HCT116 (cell line): ENCODE results near the gene PLA1A. TPM values are rescaled to one million over a fixed set of nuclear protein-coding genes. Genes with fewer than 3 reads are reported as not detected.

ENCODE experiments used
- ATAC-seq: fragments of 200-7000 bp; cut with Tn5 transposase; 2 replicates; pipeline ENCODE4 v1.9.1; 2020; ENCODE audit warnings: mild to moderate bottlenecking, moderate library complexity
- BruUV-seq: library from RNA; stranded (reverse); fragments of 400-500 nt; replicated peaks from 2 replicates; lab custom pipeline; 2021; lab: Mats Ljungman, UMichigan
- CTCF ChIA-PET: fragments of 300-600 bp; sonication (Branson Sonifier 250); formaldehyde crosslinking; loops from one replicate; lab custom pipeline; 2021; ENCODE audit warnings: antibody characterized with exemption; lab: Charles Lee
- POLR2A ChIA-PET: fragments of 300-600, 350-600 bp; sonication (Branson Sonifier 250); formaldehyde crosslinking; loops from one replicate; lab custom pipeline; 2021; ENCODE audit warnings: antibody characterized with exemption; lab: Charles Lee
- RAD21 ChIA-PET, 2 experiments: fragments of 300-600 bp; sonication (Branson Sonifier 250); formaldehyde crosslinking; loops; one replicate each; lab custom pipeline; 2023; ENCODE audit warnings: low total read pairs in 2 of 2; ENCODE audit not compliant: uncharacterized antibody in 2 of 2, unreplicated experiment in 2 of 2, low non-redundant PET in 1 of 2; lab: Charles Lee
- DNase-seq: peaks from one replicate; pipeline ENCODE4 v3.0.0-alpha.2; 2010; ENCODE audit warnings: low read depth, low spot score
- H2AFZ ChIP-seq: fragments of 200-600 bp; shearing (Covaris generic), sonication (generic); 2 replicates; pipeline ENCODE4 v1.6.1; 2017; ENCODE audit warnings: low read depth, mixed run types, mixed read lengths, antibody characterized with exemption, low read length; ENCODE audit not compliant: poor library complexity, severe bottlenecking
- H3K27ac ChIP-seq: 2 replicates; pipeline ENCODE4 v1.5.1; 2012; ENCODE audit warnings: low read depth, low read length
- H3K27me3 ChIP-seq: fragments of 200-600 bp; sonication (generic); 2 replicates; pipeline ENCODE4 v1.6.1; 2016; ENCODE audit warnings: mixed run types, low read length, mixed read lengths; ENCODE audit not compliant: insufficient read depth
- H3K36me3 ChIP-seq, 2 experiments: fragments of 200-500 bp in 1 of 2; fragments of 200-600 bp in 1 of 2; sonication (Bioruptor generic) in 1 of 2; sonication (generic) in 1 of 2; 2 replicates each; pipeline versions ENCODE4 v1.5.1 to v1.6.1; 2014 to 2016; ENCODE audit warnings: low read length in 2 of 2, inconsistent platforms in 1 of 2, mixed read lengths in 1 of 2, mixed run types in 1 of 2; ENCODE audit not compliant: insufficient read depth in 2 of 2, control insufficient read depth in 1 of 2
- H3K4me1 ChIP-seq, 2 experiments: fragments of 200-600 bp in 1 of 2; sonication (generic) in 1 of 2; 2 replicates each; pipeline versions ENCODE4 v1.5.1 to v1.6.1; 2012 to 2017; ENCODE audit warnings: low read length in 2 of 2, inconsistent platforms in 1 of 2, mild to moderate bottlenecking in 1 of 2, mixed read lengths in 1 of 2, mixed run types in 1 of 2, moderate library complexity in 1 of 2; ENCODE audit not compliant: insufficient read depth in 2 of 2, control insufficient read depth in 1 of 2
- H3K4me2 ChIP-seq: fragments of 200-600 bp; sonication (generic); 2 replicates; pipeline ENCODE4 v1.6.1; 2017; ENCODE audit warnings: mixed run types, low read length, mixed read lengths
- H3K4me3 ChIP-seq, 2 experiments: fragments of 200-600 bp in 1 of 2; sonication (generic) in 1 of 2; replicated peaks in 1 of 2; 2 replicates each; pipeline ENCODE4 v1.5.1; 2011 to 2016; ENCODE audit warnings: low read length in 2 of 2, control low read depth in 1 of 2, low read depth in 1 of 2, mild to moderate bottlenecking in 1 of 2, mixed read lengths in 1 of 2, mixed run types in 1 of 2
- H3K79me2 ChIP-seq: fragments of 200-600 bp; sonication (generic); 2 replicates; pipeline ENCODE4 v1.6.1; 2017; ENCODE audit warnings: mild to moderate bottlenecking, mixed run types, low read length, moderate library complexity, mixed read lengths; ENCODE audit not compliant: insufficient read depth
- H3K9ac ChIP-seq: fragments of 200-600 bp; sonication (generic); 2 replicates; pipeline ENCODE4 v1.6.1; 2016; ENCODE audit warnings: low read length, mixed read lengths
- H3K9me2 ChIP-seq: fragments of 200-600 bp; sonication (generic), shearing (Covaris generic); 2 replicates; pipeline ENCODE4 v1.6.1; 2017; ENCODE audit warnings: mixed run types, mild to moderate bottlenecking, moderate library complexity; ENCODE audit not compliant: insufficient read depth
- H3K9me3 ChIP-seq, 2 experiments: fragments of 200-500 bp in 1 of 2; fragments of 200-600 bp in 1 of 2; sonication (Bioruptor generic) in 1 of 2; sonication (generic) in 1 of 2; 2 replicates each; pipeline ENCODE4 v1.6.1; 2014 to 2017; ENCODE audit warnings: low read length in 2 of 2, mixed read lengths in 2 of 2, inconsistent platforms in 1 of 2, low read depth in 1 of 2, mild to moderate bottlenecking in 1 of 2, mixed run types in 1 of 2, moderate library complexity in 1 of 2; ENCODE audit not compliant: control insufficient read depth in 1 of 2, insufficient read depth in 1 of 2
- H4K20me1 ChIP-seq: fragments of 200-600 bp; sonication (generic), shearing (Covaris generic); 2 replicates; pipeline ENCODE4 v1.6.1; 2017; ENCODE audit warnings: mixed run types, mild to moderate bottlenecking, moderate library complexity; ENCODE audit not compliant: insufficient read depth
- CBX3 ChIP-seq: IDR thresholded peaks from 2 replicates; pipeline ENCODE4 v1.6.1; 2012; ENCODE audit warnings: low read depth
- CTCF ChIP-seq, 3 experiments: fragments of 200-600 bp in 1 of 3; sonication (generic) in 1 of 3; IDR thresholded peaks in 2 of 3; conservative IDR thresholded peaks in 1 of 3; 2 replicates each; pipeline ENCODE4 v1.5.1; 2012 to 2017; ENCODE audit warnings: low read depth in 2 of 3, low read length in 2 of 3, antibody characterized with exemption in 1 of 3, borderline replicate concordance in 1 of 3, control low read depth in 1 of 3, mild to moderate bottlenecking in 1 of 3, mixed read lengths in 1 of 3, mixed run types in 1 of 3, moderate library complexity in 1 of 3; ENCODE audit not compliant: insufficient read depth in 1 of 3
- EGR1 ChIP-seq: IDR thresholded peaks from 2 replicates; pipeline ENCODE4 v1.6.1; 2012; ENCODE audit warnings: low read depth
- EZH2 ChIP-seq: fragments of 200-600 bp; sonication (generic); IDR thresholded peaks from 2 replicates; pipeline ENCODE4 v1.6.1; 2017; ENCODE audit warnings: antibody characterized with exemption, mixed run types
- EZH2phosphoT487 ChIP-seq: fragments of 200-600 bp; IDR thresholded peaks from 2 replicates; pipeline ENCODE4 v1.6.1; 2018; ENCODE audit warnings: antibody characterized with exemption, borderline replicate concordance
- FOSL1 ChIP-seq: IDR thresholded peaks from 2 replicates; pipeline ENCODE4 v1.6.1; 2012; ENCODE audit warnings: low read depth
- JUND ChIP-seq: IDR thresholded peaks from 2 replicates; pipeline ENCODE4 v1.6.1; 2012
- TCF7L2 ChIP-seq: IDR thresholded peaks from 2 replicates; pipeline ENCODE4 v1.7.0; 2011; ENCODE audit warnings: borderline replicate concordance, inconsistent platforms; ENCODE audit not compliant: insufficient read depth, insufficient read length; ENCODE audit errors: extremely low read depth
- ZBTB33 ChIP-seq: IDR thresholded peaks from 2 replicates; pipeline ENCODE4 v1.6.1; 2011; ENCODE audit warnings: mild to moderate bottlenecking, low read length, moderate library complexity; ENCODE audit not compliant: insufficient replicate concordance; ENCODE audit errors: extremely low read depth
- ZNF274 ChIP-seq: fragments of 200-500 bp; sonication (Bioruptor generic); IDR thresholded peaks from 2 replicates; pipeline ENCODE4 v1.6.1; 2014; ENCODE audit warnings: mild to moderate bottlenecking, low read depth, low read length, inconsistent platforms
- intact Hi-C: fragments of 100-400 bp; cut with micrococcal nuclease; formaldehyde crosslinking; loops from 2 replicates; pipeline ENCODE4 v1.10.0; 2022
- total RNA-seq: library from RNA; stranded (reverse); gene quantifications from one replicate; pipeline ENCODE4 v1.2.1, GENCODE V29; 2021; ENCODE audit not compliant: unreplicated experiment

The PLA1A gene
- total RNA-seq, 1 experiment from 2014 or later: not detected

DNA sequence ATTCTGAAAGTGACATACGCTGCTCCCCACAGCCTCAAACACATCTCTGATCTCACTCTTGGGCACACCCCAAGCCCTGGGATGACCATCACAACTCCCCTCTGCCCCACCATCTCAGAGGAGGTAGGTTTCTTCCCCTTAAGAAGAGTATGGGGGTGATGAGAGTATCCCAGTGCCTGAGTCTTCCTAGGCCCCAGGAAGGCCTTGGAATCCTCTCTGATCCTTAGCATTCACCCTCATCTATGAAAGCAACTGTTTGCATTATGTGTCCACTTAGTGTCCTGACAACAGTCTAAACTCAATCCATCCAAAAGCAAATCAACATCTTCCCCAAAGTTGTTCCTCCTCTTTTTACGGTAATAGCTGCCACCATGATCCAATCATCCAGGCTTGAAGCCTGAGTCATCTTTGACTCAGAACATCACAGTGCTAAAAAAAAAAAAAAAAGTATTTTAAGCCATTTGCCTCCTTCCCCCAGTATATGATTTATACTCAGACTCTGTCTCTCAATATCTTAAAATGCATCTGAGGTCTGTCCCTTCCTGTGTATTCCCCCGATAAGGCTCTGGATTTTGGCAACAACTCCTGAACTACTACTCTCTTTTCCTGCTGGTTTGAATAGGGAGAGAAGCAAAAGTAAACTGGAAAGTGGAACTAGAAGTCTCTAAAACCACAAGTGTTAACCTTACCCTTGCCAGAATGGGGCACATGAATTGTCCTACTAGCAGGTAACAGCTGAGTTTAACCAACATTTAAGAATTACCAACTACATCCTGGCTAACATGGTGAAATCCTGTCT, 40.2 kb downstream of the PLA1A start:
- Histone ChIP-seq H3K36me3 (no peaks in the 10 kb centered on the region), H4K20me1 (no peaks in the 10 kb centered on the region), H3K4me1 (peaks cover 0 to 31% of the 10 kb centered on the region in 2 experiments; a peak in 2 of 4 replicates), H3K4me3 (no peak overlapping the region), H3K79me2 (no peaks in the 10 kb centered on the region), H3K27me3 (no peaks in the 10 kb centered on the region), H3K9ac (no peak overlapping the region), H3K9me3 (no peaks in the 10 kb centered on the region), H2AFZ (peak overlapping the region; percentile 79), H3K9me2 (no peaks in the 10 kb centered on the region), H3K4me2 (peak overlapping the region; percentile 41), H3K27ac (no peak overlapping the region)
- ATAC-seq (0 out of 2 replicates have a peak, but pooled peaks have one; percentile 9), DNase-seq (no peak)
- TF ChIP-seq FOSL1: peak; percentile 50; the same call in 1 of the 2 replicates
- peak; percentile 30; the same call in 1 of the 2 replicates for TF ChIP-seq JUND
- TF ChIP-seq EZH2phosphoT487: no peak
- POLR2A ChIA-PET: no interaction called here
- CTCF ChIA-PET: no interaction called here
- no TSS peak for BruUV-seq
- intact Hi-C loops: no loop called here
- RAD21 ChIA-PET: no interaction called here

GRCh38 chr3:119639494-119640350, 42.0 kb downstream of the PLA1A start:
- no TSS peak for BruUV-seq
- intact Hi-C loops: no loop called here

More at GRCh38 chr3:119639494-119640350, 42.0 kb downstream of the PLA1A start:
- no peak overlapping the region for H2AFZ ChIP-seq
- ATAC-seq (no peak), DNase-seq (no peak)
- ChIA-PET POLR2A (no interaction called here), CTCF (no interaction called here), RAD21 (no interaction called here)
- no peaks in the 10 kb centered on the region for H3K9me2 ChIP-seq
- TF ChIP-seq ZBTB33 (no peak), EZH2 (no peak), JUND (no peak), TCF7L2 (no peak), CBX3 (no peak), ZNF274 (no peak), CTCF (IDR thresholded peaks at IDR 0.05 in 2 of 3, conservative IDR thresholded peaks at IDR 0.05 in 1 of 3; ENCODE audit: borderline replicate concordance in 1 of 3, insufficient read depth in 1 of 3, low read depth in 2 of 3, low read length in 2 of 3) (no peak), EGR1 (no peak)
- no peak overlapping the region for H3K27ac ChIP-seq
- no peak overlapping the region for H3K4me2 ChIP-seq
- no peaks in the 10 kb centered on the region for H4K20me1 ChIP-seq
- H3K36me3 ChIP-seq: no peaks in the 10 kb centered on the region
- H3K79me2 ChIP-seq: no peaks in the 10 kb centered on the region
- no peaks in the 10 kb centered on the region for H3K27me3 ChIP-seq
- H3K4me3 ChIP-seq: no peak overlapping the region
- no peaks in the 10 kb centered on the region for H3K9me3 ChIP-seq
- H3K9ac ChIP-seq: no peak overlapping the region
- H3K4me1 ChIP-seq: peaks cover 0 to 45% of the 10 kb centered on the region in 2 experiments; a peak in 2 of 4 replicates
